ENCODE results near the gene RAB3C.

DNA sequence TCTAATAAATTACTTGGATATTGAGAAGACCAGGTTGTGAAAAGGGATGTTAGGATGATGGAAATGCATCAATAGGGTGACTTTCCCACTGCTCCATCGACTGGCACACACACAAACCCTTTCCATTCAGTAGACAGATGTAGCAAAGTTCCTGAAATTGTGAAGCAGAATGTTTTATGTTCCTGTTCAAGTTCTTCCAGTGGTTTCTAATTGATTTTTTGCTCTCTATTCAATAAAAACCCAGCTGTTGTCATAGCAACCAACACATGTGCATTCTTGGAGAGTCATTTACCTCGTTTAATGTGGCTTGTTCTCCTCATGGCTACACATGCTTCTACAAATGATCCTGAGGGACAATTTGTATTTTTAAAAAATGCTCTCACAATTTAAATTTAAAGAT, 244.6 kb downstream of the RAB3C start:
- TF ChIP-seq, protein P1, sequence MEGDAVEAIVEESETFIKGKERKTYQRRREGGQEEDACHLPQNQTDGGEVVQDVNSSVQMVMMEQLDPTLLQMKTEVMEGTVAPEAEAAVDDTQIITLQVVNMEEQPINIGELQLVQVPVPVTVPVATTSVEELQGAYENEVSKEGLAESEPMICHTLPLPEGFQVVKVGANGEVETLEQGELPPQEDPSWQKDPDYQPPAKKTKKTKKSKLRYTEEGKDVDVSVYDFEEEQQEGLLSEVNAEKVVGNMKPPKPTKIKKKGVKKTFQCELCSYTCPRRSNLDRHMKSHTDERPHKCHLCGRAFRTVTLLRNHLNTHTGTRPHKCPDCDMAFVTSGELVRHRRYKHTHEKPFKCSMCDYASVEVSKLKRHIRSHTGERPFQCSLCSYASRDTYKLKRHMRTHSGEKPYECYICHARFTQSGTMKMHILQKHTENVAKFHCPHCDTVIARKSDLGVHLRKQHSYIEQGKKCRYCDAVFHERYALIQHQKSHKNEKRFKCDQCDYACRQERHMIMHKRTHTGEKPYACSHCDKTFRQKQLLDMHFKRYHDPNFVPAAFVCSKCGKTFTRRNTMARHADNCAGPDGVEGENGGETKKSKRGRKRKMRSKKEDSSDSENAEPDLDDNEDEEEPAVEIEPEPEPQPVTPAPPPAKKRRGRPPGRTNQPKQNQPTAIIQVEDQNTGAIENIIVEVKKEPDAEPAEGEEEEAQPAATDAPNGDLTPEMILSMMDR (IDR thresholded peaks at IDR 0.05) = no peak
- TF ChIP-seq POLR2AphosphoS5 (IDR thresholded peaks at IDR 0.05) (no peak), POLR2A (IDR thresholded peaks at IDR 0.05) (no peak), EP300 (IDR thresholded peaks at IDR 0.05) (no peak)
